SJCRH30 (cell line): Measurements from ENCODE around the gene RNF187. TPM values are rescaled to one million over a fixed set of nuclear protein-coding genes. Genes with fewer than 3 reads are reported as not detected.
A peak's percentile ranks its signal among the peaks of the same experiment; 100 is the strongest.
"Not testable (repeated sequence)": the region's sequence is repeated elsewhere in the genome, so short reads cannot be mapped to it uniquely, and the experiment has no call there.

ENCODE experiments used
- DNase-seq, 2 experiments: peaks; one replicate each; pipeline ENCODE4 v3.0.0-alpha.2; 2015 to 2020
- H3K27ac ChIP-seq: fragments of 250-450 bp; sonication (Bioruptor Pico); 2 replicates; pipeline ENCODE4 v1.5.1; 2020; ENCODE audit warnings: mild to moderate bottlenecking, moderate library complexity
- H3K27me3 ChIP-seq: fragments of 250-450 bp; sonication (Bioruptor Pico); 2 replicates; pipeline ENCODE4 v1.5.1; 2020; ENCODE audit warnings: mild to moderate bottlenecking, moderate library complexity
- H3K36me3 ChIP-seq: fragments of 250-450 bp; sonication (Bioruptor Pico); 2 replicates; pipeline ENCODE4 v1.5.1; 2020; ENCODE audit warnings: mild to moderate bottlenecking, moderate library complexity
- H3K4me1 ChIP-seq: fragments of 250-450 bp; sonication (Bioruptor Pico); 2 replicates; pipeline ENCODE4 v1.5.1; 2020; ENCODE audit warnings: mild to moderate bottlenecking, moderate library complexity
- H3K4me3 ChIP-seq: fragments of 250-450 bp; sonication (Bioruptor Pico); 2 replicates; pipeline ENCODE4 v1.5.1; 2020; ENCODE audit warnings: mild to moderate bottlenecking, moderate library complexity
- H3K9me3 ChIP-seq: fragments of 250-450 bp; sonication (Bioruptor Pico); replicated peaks from 2 replicates; pipeline ENCODE4 v1.5.1; 2020; ENCODE audit warnings: mild to moderate bottlenecking, moderate library complexity
- total RNA-seq: library from RNA; depleted of rRNA; stranded (reverse); fragments of >200 nt; shearing (Covaris generic); gene quantifications from 2 replicates; pipeline ENCODE4 v1.2.3, GENCODE V29; 2014

Gene RNF187
- total RNA-seq, 1 experiment from 2014 or later, result 65.0 TPM

DNA sequence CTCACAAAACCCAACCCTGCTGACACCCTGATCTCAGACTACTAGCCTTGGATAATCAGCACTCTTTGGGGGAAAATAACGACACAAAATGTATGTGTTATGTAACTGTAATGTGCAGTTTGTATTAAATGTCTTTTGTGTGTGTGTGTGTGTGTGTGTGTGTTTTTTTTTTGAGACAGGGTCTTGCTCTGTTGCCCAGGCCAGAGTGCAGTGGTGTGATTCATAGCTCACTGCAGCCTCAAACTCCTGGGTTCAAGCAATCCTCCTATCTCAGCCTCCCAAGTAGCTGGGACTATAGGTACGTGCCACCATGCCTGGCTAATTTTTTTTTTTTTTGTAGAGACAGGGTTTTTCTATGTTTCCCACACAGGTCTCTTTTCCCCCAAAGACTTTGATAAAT lies 19.0 kb upstream of the RNF187 start:
- not testable (repeated sequence) for H3K4me1 ChIP-seq, H3K4me3 ChIP-seq, H3K27me3 ChIP-seq, H3K36me3 ChIP-seq, H3K9me3 ChIP-seq, H3K27ac ChIP-seq, DNase-seq

DNA sequence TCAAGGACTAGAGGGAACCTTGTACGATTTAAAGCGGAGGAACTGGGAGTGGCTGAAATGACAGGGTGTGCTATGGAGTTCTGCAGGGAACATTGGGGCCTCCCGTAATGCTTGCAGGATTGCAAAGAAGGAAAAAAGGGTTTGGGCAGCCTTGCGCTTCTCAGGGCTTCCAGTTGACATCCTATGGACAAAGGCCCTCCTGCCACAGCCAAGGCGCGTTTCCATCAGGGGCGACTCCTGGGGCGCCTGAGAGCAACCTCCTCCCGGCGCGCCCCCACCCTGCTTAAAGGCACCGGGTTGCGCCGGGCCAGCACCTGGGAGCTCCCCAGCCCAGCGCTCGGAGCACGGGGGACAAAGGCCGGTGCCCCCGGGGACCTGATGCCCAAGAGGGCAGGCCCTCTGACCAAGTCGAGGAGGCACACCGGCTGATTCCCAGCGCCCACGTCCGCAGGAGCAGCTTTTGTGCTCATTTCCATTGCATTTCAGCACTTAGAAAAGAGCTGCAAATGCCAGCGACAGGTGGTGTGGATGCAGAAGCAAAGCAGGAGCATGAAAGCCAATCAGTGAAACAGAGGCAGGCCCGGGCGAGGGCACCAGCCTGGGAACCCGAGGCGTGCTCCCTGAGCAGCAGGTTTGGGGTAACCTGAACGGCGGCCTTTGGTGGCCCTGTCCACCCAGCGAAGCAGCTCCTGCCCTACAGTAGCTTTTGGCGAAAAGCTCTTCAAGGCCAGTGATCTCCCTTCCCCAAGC lies 17.6 kb upstream of the RNF187 start:
- H3K27ac ChIP-seq, result no peak overlapping the region
- no peak for DNase-seq
- no peaks in the 10 kb centered on the region for H3K36me3 ChIP-seq
- H3K9me3 ChIP-seq, result no peaks in the 10 kb centered on the region
- no peak overlapping the region for H3K4me3 ChIP-seq
- H3K4me1 ChIP-seq, result no peaks in the 10 kb centered on the region
- H3K27me3 ChIP-seq, result peaks cover 5% of the 10 kb centered on the region; the same call in 1 of the 2 replicates

DNA sequence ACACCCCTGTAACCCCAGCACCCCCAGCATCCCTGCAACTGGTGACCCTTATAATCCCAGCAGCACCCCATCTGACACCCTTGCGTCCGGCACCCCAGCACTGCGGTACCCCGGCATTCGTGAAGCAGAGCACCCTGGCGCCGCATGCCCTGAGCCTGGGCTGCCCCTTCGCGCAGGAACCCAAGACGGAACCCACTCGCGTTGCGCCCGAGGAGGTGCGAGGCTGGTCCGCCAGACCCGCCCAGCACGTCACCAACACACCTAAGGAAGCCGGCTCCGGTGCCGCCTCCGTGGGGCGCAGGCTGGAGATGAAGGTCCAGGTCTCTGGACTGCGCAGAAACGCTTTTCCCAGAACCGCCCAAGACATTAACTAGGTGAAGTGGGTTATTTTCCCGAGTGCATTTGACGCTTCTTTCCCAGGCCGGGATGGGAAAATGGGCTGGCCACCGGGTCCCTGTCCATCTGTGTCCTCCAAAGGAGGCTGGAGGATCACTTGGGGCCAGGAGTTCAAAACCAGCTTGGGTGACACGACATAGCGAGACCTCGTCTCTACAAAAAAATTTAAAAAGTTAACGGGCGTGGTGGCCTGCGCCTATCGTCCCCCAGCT lies 15.9 kb upstream of the RNF187 start:
- Histone ChIP-seq H3K9me3 (no peaks in the 10 kb centered on the region), H3K4me1 (no peaks in the 10 kb centered on the region), H3K4me3 (no peak overlapping the region), H3K36me3 (no peaks in the 10 kb centered on the region), H3K27me3 (peaks cover 6% of the 10 kb centered on the region; the same call in 1 of the 2 replicates), H3K27ac (no peak overlapping the region)
- no peak for DNase-seq

DNA sequence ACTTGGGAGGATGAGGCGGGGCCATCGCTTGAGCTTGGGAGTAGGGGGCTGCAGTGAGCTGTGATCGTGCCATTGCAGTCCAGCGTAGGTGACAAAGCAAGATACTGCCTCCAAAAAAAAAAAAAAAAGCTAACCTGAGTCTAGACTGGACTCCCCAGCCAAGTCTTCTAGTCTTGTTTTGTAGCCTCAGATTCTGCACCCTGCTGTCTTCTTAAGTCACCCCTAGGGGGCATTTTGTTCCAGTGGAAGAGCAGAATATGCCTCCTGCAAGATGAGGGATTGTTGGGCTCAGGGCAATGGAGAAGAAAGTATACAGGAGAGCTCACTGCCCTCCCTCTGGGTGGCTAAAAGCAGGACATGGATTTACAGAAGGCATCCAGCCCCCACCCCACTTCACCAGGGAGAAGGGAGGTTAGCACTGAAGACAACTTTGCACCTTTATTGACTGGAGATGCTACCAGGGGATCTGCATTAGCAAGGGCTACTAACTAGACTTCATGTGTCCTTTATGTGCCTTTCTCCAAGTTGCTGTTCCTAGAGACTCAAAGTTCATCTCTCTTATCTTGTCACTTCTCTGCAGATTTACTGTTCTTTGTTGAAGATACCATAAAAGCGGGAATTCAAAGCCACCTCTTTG lies 15.3 kb upstream of the RNF187 start:
- Histone ChIP-seq H3K27me3 (peaks cover 6% of the 10 kb centered on the region; the same call in 1 of the 2 replicates), H3K4me1 (no peaks in the 10 kb centered on the region), H3K36me3 (no peaks in the 10 kb centered on the region), H3K9me3 (no peaks in the 10 kb centered on the region), H3K4me3 (no peak overlapping the region), H3K27ac (no peak overlapping the region)
- DNase-seq, result peak in 1 of 2 experiments; percentile 48

DNA sequence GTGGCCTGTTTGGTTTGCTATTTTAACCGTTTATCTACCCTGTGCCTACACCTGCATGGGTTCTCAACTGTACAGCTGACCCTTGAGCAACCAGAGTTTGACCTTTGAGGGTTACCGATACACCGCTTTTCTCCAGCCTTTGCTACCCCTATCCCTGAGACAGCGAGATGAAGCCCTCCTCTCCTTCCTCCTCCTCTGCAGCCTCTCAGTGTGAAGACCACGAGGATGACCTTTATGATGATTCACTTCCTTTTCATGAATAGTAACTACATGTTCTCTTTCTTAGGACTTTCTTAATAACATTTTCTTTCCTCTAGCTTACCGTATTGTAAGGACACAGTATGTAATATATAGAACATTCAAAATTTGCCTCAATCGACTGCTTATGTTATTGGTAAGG lies 14.5 kb upstream of the RNF187 start:
- no peak for DNase-seq
- Histone ChIP-seq H3K36me3 (no peaks in the 10 kb centered on the region), H3K4me1 (no peaks in the 10 kb centered on the region), H3K27me3 (peaks cover 4% of the 10 kb centered on the region; the same call in 1 of the 2 replicates), H3K4me3 (no peak overlapping the region), H3K9me3 (no peaks in the 10 kb centered on the region), H3K27ac (no peak overlapping the region)

DNA sequence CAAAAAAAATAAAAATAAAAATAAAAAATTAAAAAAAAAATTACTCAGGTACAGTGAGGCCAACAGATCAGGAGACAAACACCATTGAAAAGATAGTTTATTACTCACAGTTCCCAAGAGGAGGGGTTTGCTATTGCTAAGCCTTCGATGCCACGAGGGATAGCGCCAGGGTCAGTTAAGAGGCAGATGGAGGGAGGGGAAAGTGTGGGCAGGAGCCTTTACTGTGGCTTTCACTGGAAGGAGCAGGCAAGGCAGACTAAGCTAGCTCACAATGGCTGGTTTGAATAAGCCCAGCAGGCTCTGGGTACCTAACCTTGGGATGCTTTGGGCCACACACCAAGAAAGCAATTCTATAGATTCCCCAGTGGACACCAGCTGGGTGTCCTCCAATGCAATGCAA lies 12.7 kb upstream of the RNF187 start:
- DNase-seq, result no peak
- no peak overlapping the region for H3K27ac ChIP-seq
- H3K4me1 ChIP-seq, result peaks cover 4% of the 10 kb centered on the region; the same call in 1 of the 2 replicates
- H3K4me3 ChIP-seq, result no peak overlapping the region
- no peaks in the 10 kb centered on the region for H3K36me3 ChIP-seq
- H3K27me3 ChIP-seq, result peaks cover 4% of the 10 kb centered on the region; the same call in 1 of the 2 replicates
- no peaks in the 10 kb centered on the region for H3K9me3 ChIP-seq

DNA sequence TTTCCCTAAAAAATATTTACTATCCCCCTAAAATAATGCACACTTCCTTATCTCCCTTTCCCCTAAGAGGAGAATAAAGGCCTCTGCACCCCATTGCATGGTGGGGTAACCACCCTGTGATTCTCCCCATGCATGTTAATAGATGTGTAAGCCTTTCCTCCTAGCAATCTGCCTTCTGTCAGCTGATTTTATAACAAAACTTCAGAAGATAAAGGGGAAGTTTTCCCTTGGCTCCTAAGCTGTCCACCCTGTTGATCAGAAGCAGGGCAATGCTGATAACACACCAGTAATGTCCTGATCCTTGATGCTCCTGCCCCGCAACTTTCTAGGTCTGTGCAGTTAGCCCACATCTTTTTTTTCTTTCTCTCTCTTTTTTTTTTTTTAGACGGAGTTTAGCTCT lies 11.4 kb upstream of the RNF187 start:
- H3K27ac ChIP-seq, result no peak overlapping the region
- no peaks in the 10 kb centered on the region for H3K9me3 ChIP-seq
- peaks cover 5% of the 10 kb centered on the region for H3K4me1 ChIP-seq
- peaks cover 4% of the 10 kb centered on the region; the same call in 1 of the 2 replicates for H3K27me3 ChIP-seq
- no peak for DNase-seq
- H3K4me3 ChIP-seq, result no peak overlapping the region
- no peaks in the 10 kb centered on the region for H3K36me3 ChIP-seq

DNA sequence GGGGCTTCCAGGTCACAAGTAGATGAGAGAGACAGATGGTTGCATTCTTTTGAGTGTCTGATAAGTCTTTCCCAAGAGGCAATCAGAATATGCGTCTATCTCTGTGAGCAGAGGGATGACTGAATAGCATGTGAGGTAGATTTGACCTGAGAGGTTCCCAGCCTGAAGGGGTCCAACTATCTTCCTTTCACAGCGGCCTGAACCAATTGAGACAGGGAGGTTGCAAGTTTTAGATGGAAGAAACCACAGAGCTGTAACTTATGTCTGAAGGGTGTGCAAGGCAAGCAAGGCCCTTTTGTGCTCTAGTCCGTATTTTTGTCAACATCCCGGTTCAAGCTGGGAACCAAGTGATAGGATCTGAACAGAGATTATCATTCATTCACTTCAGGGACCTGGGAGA lies 9.9 kb upstream of the RNF187 start:
- Histone ChIP-seq H3K36me3 (no peaks in the 10 kb centered on the region), H3K4me1 (peaks cover 5% of the 10 kb centered on the region), H3K27ac (no peak overlapping the region), H3K4me3 (no peak overlapping the region), H3K27me3 (peaks cover 4% of the 10 kb centered on the region; the same call in 1 of the 2 replicates), H3K9me3 (no peaks in the 10 kb centered on the region)
- DNase-seq, result no peak

DNA sequence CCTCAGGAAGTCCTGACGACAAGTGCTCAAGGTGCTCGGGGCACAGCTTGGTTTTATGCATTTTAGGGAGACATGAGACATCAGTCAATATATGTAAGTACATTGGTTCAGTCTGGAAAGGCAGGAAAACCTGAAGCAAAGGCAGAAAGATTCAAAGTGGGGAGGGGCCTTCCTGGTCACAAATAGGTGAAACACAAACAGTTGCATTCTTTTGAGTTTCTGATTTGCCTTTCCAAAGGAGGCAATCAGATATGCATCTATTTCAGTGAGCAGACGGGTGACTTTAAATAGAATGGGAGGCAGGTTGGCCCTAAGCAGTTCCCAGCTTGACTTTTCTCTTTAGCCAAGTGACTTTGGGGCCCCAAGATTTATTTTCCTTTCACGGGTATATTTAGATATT lies 8.9 kb upstream of the RNF187 start:
- no peak for DNase-seq

DNA sequence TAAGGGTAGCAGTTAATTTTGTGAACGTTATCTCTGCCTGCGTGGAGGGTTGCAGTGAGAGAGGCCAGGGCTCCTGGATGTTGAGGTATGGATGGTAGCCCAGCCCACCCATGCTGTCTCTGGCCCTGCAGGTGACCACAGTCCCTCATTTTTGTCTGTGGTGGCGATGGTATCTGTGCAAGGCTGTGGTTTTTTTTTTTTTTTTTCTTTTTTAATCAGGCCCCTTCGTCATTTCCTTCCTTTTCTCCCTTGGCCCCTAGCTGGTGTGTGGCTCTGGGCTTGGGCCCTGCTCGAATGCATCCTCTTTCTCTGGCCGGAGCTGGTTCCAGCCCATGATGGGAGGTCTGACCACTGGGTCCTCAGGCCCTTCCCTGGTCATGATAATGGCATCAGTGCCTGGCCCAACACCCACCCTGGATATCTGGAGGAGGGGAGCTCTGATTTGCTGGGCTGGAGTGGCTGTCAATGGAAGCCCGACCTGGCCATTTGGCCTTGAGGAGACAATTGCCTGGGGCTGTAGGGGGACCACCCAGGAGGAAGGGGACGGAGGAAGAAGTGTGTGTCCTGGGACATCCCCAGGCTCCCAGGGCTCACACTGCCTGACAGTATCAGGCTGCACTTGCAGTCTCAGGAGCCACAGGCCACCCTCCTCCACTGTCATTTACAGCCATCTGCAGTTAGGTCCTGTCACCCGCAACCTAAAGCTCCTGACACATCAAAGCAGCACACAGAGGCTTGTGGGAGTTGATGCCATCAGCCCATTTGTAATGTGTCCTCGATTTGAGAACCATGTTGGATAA lies 8.1 kb upstream of the RNF187 start:
- Histone ChIP-seq H3K9me3 (no peaks in the 10 kb centered on the region), H3K27me3 (peaks cover 4% of the 10 kb centered on the region; the same call in 1 of the 2 replicates), H3K36me3 (no peaks in the 10 kb centered on the region), H3K4me1 (peaks cover 5% of the 10 kb centered on the region), H3K4me3 (no peak overlapping the region), H3K27ac (no peak overlapping the region)
- peak; percentile 35 to 38 for DNase-seq

More for the DNA sequence above, 8.9 kb upstream of the RNF187 start:
- no peaks in the 10 kb centered on the region for H3K9me3 ChIP-seq
- H3K4me1 ChIP-seq, result peaks cover 5% of the 10 kb centered on the region
- no peak overlapping the region for H3K4me3 ChIP-seq
- H3K27me3 ChIP-seq, result peaks cover 4% of the 10 kb centered on the region; the same call in 1 of the 2 replicates
- no peak overlapping the region for H3K27ac ChIP-seq
- no peaks in the 10 kb centered on the region for H3K36me3 ChIP-seq

DNA sequence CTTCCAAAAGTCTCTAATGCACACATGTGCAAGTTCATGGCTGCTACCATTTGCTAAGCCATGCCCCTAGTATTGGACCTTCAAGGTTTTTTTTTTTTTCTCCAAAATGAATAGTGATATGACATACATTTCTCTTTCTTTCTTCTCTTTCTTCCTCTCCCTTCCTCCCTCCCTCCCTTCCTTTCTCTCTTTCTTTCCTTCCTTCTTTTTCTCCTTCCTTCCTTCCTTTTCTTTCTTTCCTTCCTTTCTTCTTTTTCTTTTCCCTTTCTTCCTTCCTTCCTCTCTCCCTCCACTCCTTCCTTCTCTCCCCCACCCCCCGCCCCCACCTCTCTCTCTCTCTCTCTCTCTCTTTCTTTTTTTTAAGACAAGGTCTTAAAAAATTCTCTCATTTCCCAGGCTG lies 3.4 kb upstream of the RNF187 start:
- no peaks in the 10 kb centered on the region; the same call in 1 of the 2 replicates for H3K27me3 ChIP-seq
- no peak for DNase-seq
- no peak overlapping the region for H3K27ac ChIP-seq
- H3K4me1 ChIP-seq, result peaks cover 11% of the 10 kb centered on the region
- no peaks in the 10 kb centered on the region for H3K36me3 ChIP-seq
- no peak overlapping the region for H3K4me3 ChIP-seq
- no peaks in the 10 kb centered on the region for H3K9me3 ChIP-seq

DNA sequence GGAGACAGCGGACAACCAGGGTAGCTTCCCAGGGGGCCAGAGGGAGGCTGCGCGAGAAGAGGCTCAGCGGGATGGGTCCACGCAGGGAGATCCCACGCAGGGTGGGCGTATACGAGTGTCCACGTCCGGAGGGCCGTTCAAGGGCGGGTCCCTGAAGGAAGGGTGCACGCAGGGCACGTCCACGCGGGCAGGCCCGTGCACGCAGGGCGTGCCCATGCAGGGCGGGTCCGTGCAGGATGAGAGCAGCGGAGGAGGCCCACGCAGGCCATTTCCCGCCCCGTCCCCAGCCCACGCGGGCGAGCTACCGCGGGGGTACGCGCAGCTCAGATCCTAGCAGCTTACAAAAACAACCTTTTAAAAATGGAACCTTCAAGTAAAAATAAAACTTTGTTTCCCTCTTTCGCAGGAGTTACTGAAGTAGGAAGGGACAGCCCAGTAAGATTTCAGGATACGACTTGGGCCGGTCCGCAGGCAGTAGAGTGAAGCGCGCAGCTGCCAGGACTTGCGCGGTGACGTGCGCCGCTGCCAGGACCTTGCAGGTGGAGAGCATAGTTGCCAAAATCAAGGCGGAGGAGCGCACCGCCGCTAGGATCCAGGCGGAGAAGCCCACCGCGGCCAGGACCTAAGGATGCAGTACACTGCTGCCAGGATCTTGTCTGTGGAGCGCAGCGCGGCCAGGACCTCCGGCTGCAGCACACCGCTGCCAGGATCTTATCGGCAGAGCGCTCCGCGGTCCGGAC lies 416 bp upstream of the RNF187 start:
- Histone ChIP-seq H3K36me3 (peaks cover 10% of the 10 kb centered on the region), H3K27me3 (no peaks in the 10 kb centered on the region), H3K9me3 (no peaks in the 10 kb centered on the region), H3K4me1 (peaks cover 8% of the 10 kb centered on the region; the same call in 1 of the 2 replicates), H3K27ac (peak overlapping the region; percentile 95), H3K4me3 (peak overlapping the region; percentile 71)
- peak; percentile 88 to 91 for DNase-seq

DNA sequence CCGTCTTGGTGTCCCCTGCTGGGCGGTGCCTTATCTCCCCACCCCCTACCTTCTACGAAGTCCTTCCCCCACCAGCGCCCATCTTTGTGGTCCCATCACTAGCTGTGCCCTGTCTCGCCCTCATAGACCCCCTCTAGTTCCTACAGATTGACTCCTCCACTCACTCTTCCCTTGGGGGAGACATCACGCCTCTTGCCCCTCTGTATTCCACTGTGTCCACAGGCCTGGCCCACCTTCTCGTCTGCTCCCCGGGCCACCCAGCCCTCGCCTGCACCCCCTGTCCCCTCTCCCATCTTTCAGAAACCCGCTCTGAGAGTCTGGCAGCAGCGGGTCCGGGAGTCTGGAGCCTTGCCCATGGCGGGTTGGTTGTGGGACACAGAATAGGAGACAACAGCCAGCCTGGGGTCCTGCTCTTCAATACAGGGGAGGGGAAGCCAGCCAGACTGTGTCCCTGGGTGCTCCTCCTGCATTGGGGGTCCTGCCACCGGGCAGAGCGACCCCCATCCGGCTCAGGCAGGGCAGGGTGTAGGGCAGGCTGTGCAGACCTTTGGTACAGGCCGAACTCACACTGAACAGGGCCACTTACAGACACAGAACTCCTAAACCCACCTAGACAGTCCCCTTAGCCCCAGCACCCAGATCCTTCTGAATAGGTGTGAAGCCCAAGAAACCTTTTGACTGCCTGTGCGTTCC lies 1.1 kb downstream of the RNF187 start:
- H3K36me3 ChIP-seq, result peaks cover 17% of the 10 kb centered on the region
- no peaks in the 10 kb centered on the region for H3K9me3 ChIP-seq
- peak overlapping the region; percentile 71 for H3K4me3 ChIP-seq
- no peak for DNase-seq
- peaks cover 8% of the 10 kb centered on the region; the same call in 1 of the 2 replicates for H3K4me1 ChIP-seq
- no peak overlapping the region for H3K27ac ChIP-seq
- no peaks in the 10 kb centered on the region for H3K27me3 ChIP-seq
